HL-60 (cell line): ENCODE measurements around the gene JADE2.

Experiments
- DNase-seq, 2 experiments: peaks; one replicate each; pipeline ENCODE4 v3.0.0-alpha.2; 2010 to 2020; ENCODE audit warnings: low read depth in 1 of 2, low spot score in 1 of 2
- H3K27ac ChIP-seq: fragments of 250-450 bp; sonication (Bioruptor Pico); replicated peaks from 2 replicates; pipeline ENCODE4 v1.5.1; 2020; ENCODE audit warnings: mild to moderate bottlenecking, moderate library complexity
- H3K27me3 ChIP-seq: fragments of 250-450 bp; sonication (Bioruptor Pico); 2 replicates; pipeline ENCODE4 v1.5.1; 2021; ENCODE audit warnings: mild to moderate bottlenecking, moderate library complexity; ENCODE audit not compliant: insufficient read depth, poor library complexity, severe bottlenecking
- H3K4me3 ChIP-seq: replicated peaks from 2 replicates; pipeline ENCODE4 v1.5.1; 2011; ENCODE audit warnings: mild to moderate bottlenecking, control low read depth, low read length; ENCODE audit not compliant: insufficient read depth
- CTCF ChIP-seq: IDR thresholded peaks from one replicate; pipeline ENCODE4 v1.5.1; 2011; ENCODE audit warnings: low read length, control low read depth, inconsistent platforms; ENCODE audit not compliant: insufficient read depth
- GABPA ChIP-seq: IDR thresholded peaks from 2 replicates; pipeline ENCODE4 v1.6.1; 2012; ENCODE audit warnings: low read depth
- POLR2AphosphoS5 ChIP-seq: IDR thresholded peaks from 2 replicates; pipeline ENCODE4 v1.6.1; 2012; ENCODE audit warnings: low read depth
- REST ChIP-seq: IDR thresholded peaks from 2 replicates; pipeline ENCODE4 v1.6.1; 2012; ENCODE audit warnings: low read depth; ENCODE audit not compliant: insufficient replicate concordance
- SPI1 ChIP-seq: IDR thresholded peaks from 2 replicates; pipeline ENCODE4 v1.6.1; 2012; ENCODE audit warnings: low read depth, mild to moderate bottlenecking, borderline replicate concordance

The JADE2 gene

GRCh38 chr5:134614450-134615085, 89.1 kb downstream of the JADE2 start:
- DNase-seq: no peak
- H3K27me3 ChIP-seq: no peaks in the 10 kb centered on the region
- H3K27ac ChIP-seq: no peak overlapping the region
- no peak for TF ChIP-seq SPI1
- TF ChIP-seq REST: no peak
- TF ChIP-seq CTCF: no peak
- no peak for TF ChIP-seq GABPA
- no peak for TF ChIP-seq POLR2AphosphoS5
- H3K4me3 ChIP-seq: no peak overlapping the region

- no peak for TF ChIP-seq POLR2AphosphoS5
- no peak for TF ChIP-seq REST
- no peak for TF ChIP-seq CTCF
- TF ChIP-seq SPI1: no peak
- TF ChIP-seq GABPA: no peak
- Histone ChIP-seq H3K27me3 (no peaks in the 10 kb centered on the region), H3K4me3 (no peak overlapping the region), H3K27ac (no peak overlapping the region)
- DNase-seq: no peak
Observed at GRCh38 chr5:134620634-134621033, 95.2 kb downstream of the JADE2 start.

GRCh38 chr5:134625559-134625958, 100.1 kb downstream of the JADE2 start:
- Histone ChIP-seq H3K4me3 (no peak overlapping the region), H3K27ac (no peak overlapping the region), H3K27me3 (no peaks in the 10 kb centered on the region)
- no peak for DNase-seq
- TF ChIP-seq SPI1 (no peak), GABPA (no peak), REST (no peak)
